GM10266 (cell line): ENCODE results near the gene UFSP1.
"Not testable (repeated sequence)": the region's sequence is repeated elsewhere in the genome, so short reads cannot be mapped to it uniquely, and the experiment has no call there.

Experiments
- DNase-seq: peaks from one replicate; pipeline ENCODE4 v3.0.0; 2012; ENCODE audit errors: extremely low spot score
- TF ChIP-seq, protein P1 (sequence below): IDR thresholded peaks from 2 replicates; pipeline ENCODE4 v1.5.1; 2012; ENCODE audit warnings: mild to moderate bottlenecking, low read depth; ENCODE audit not compliant: control insufficient read depth, insufficient read depth; ENCODE audit errors: missing control alignments

The UFSP1 gene

GRCh38 chr7:100888988-100889750 is at the start of gene UFSP1:
UFSP1 (minus strand) TSS chr7:100889715; CDS start chr7:100889271, 444 bp downstream.
- no peak for DNase-seq
- TF ChIP-seq, protein P1, sequence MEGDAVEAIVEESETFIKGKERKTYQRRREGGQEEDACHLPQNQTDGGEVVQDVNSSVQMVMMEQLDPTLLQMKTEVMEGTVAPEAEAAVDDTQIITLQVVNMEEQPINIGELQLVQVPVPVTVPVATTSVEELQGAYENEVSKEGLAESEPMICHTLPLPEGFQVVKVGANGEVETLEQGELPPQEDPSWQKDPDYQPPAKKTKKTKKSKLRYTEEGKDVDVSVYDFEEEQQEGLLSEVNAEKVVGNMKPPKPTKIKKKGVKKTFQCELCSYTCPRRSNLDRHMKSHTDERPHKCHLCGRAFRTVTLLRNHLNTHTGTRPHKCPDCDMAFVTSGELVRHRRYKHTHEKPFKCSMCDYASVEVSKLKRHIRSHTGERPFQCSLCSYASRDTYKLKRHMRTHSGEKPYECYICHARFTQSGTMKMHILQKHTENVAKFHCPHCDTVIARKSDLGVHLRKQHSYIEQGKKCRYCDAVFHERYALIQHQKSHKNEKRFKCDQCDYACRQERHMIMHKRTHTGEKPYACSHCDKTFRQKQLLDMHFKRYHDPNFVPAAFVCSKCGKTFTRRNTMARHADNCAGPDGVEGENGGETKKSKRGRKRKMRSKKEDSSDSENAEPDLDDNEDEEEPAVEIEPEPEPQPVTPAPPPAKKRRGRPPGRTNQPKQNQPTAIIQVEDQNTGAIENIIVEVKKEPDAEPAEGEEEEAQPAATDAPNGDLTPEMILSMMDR, result no peak

DNA sequence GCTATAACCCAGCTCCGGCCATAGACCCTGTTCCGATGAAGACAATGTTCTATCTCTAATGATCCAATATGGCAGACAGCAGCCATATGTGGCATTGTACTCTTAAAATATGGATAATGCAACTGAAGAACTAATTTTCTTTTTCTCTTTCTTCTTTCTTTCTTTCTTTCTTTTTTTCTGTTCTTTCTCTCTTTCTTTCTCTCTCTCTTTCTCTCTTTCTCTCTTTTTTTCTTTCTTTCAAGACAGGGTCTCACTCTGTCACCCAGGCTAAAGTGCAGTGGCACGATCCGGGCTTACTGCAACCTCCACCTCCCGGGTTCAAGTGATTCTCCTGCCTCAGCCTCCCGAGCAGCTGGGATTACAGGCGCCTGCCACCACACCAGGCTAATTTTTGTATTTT is 46.7 kb upstream of the UFSP1 start:
- DNase-seq, result not testable (repeated sequence)

DNA sequence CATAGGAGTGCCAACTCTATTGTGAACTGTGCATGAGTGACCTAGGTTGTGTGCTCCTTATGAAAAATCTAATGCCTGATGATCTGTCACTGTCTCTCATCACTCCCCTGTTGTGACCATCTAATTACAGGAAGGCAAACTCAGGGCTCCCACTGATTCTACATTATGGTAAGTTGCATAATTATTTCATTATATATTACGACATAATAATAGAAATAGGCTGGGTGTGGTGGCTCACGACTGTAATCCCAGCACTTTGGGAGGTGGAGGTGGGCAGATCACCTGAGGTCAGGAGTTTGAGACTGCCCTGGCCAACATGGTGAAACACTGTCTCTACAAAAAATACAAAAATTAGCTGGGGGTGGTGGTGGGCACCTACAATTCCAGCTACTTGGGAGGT is 45.9 kb upstream of the UFSP1 start:
- DNase-seq, result not testable (repeated sequence)

DNA sequence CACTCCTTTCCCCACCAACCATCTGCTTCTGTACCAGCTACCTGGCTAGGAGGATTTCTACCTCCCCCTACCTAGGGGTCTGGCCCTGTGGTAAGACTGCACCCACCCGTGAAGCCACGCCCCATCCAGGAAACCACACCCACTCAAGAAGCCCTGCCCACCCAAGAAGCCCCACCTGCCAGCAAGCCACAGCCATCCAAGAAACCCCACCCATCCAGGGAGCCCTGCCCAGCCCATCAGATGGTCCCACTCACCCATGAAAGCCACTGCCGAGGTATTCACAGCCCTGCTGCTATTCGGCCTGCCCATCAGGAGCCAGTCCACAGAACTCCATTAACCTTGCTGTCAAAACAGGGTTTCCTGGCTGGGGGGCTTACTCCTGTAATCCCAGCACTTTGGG is 44.2 kb upstream of the UFSP1 start:
- TF ChIP-seq, protein P1, result no peak
- DNase-seq, result no peak

DNA sequence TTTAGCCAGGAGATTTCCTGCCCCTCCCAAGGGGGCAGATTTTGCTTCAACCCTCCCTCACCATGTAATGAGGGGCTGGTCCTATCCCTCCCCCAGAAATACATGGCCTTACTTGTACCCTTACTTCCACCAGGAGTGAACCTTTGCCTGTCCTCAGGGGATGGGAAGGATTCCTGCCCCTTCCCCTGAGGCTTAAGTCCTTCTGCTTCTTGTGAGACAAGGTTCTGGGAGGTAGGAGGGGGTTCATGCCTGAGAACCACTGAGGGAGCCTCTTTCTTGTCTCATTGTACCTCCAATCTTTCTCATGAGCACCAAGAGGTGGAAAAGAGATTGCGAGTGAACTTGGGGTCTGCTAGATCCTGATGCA is 40.3 kb upstream of the UFSP1 start:
- DNase-seq, result no peak
- TF ChIP-seq, protein P1, result no peak

- DNase-seq, result not testable (repeated sequence)
These were observed 34.1 kb upstream of the UFSP1 start for GRCh38 chr7:100923616-100924015.

- no peak for DNase-seq
These were observed 31.5 kb upstream of the UFSP1 start for GRCh38 chr7:100921039-100921438.

GRCh38 chr7:100919779-100920437 is 30.4 kb upstream of the UFSP1 start:
- DNase-seq, result not testable (repeated sequence)

More at GRCh38 chr7:100921039-100921438, 31.5 kb upstream of the UFSP1 start:
- TF ChIP-seq, protein P1, result no peak

DNA sequence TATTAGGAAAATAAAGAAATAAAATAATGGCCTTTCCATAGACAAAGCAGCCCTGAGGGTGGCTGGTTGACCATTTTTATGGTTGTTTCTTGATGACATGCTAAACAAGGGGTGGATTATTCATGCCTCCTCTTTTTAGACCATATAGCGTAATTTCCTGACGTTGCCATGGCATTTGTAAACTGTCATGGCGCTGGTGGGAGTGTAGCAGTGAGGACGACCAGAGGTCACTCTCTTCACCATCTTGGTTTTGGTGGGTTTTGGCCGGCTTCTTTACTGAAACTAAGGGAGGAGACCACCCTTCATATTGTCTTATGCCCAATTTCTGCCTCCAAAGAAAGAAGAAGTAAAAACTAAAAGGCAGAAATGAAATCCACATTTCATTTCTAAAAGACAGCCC is 29.8 kb upstream of the UFSP1 start:
- not testable (repeated sequence) for DNase-seq

DNA sequence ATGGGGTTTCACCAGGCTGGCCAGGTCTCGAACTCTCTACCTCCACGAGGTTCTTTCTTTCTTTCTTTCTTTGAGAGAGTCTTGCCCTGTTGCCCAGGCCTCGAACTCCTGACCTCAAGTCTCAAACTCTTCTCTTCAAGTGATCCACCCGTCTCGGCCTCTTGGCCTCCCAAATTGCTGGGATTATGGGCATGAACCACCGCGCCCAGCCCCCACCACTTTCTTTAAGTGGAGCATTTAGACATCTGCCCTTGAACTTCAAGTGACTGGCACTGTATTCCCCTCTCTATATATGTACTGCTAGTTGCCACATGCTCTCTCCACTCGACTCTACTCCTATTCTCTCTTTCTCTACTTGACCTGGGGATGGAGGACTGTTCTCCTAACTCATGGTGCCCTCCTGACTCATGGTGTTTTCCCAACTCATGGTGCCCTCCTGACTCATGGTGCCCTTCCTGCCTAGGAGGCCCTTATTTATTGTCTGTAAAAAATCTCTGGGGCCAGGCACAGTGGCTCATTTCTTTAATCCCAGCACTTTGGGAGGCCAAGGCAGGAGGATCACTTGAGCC is 25.4 kb upstream of the UFSP1 start:
- TF ChIP-seq, protein P1, result no peak
- DNase-seq, result no peak
